Esophagus squamous epithelium (tissue), 4 donors: ENCODE data around the gene MYH7.

ENCODE experiments used
- POLR2A ChIP-seq, 4 donors: fragments of 450-650 bp; IDR thresholded peaks; one replicate each; pipeline ENCODE4 v1.6.1; 2017; ENCODE audit warnings: antibody characterized with exemption in 4 of 4, mild to moderate bottlenecking in 4 of 4, moderate library complexity in 3 of 4
- TF ChIP-seq, protein P1 (sequence below), 6 experiments: fragments of 450-650 bp in 4 of 6; fragments of 200-600 bp in 2 of 6; sonication (generic) in 2 of 6; IDR thresholded peaks; one replicate each; pipeline ENCODE4 v1.5.1; 2016 to 2019; ENCODE audit warnings: antibody characterized with exemption in 6 of 6, mild to moderate bottlenecking in 4 of 6, moderate library complexity in 4 of 6

DNA sequence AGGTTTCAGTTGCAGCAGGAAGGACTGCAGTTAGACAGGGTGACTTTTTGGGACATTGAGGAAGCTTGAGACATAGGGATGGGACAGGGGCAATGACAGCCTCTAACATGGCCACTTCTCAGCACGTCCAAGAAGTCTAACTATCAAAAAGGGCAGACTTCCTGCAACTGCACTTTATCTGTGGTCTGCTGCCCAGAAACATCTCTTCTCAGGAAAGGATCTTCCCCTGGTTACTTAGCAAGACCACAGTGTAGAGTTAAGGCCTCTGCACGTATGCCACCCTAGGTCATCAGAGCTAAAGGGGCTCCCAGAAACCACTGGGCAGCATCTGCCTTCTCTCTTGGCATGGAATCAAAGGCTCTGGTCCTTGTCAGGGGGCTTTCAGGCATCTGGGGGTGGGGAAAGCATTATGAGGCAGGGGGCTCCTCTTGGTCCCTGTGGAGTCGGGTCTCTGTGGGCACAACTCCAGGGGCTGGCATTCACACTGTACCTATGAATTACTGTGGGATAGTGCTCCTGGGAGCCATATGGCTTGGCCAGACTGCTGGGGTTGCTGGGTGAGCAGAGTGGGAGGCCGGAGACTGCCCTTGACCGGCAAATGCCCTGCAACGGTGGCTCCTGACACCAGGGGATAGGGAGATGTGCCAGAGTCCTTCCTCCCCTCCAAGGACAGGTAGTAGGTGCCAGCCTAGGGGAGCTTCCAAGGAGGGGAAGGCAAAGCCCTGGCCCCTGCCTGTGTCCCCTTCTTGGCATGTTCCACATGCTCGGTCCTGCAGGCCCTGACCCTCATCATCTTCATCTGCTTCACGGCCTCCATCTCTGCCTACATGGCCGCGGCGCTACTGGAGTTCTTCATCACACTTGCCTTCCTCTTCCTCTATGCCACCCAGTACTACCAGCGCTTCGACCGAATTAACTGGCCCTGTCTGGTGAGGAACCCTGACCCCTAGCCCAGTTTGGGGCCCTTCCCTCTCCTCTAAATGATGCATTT, 57.6 kb downstream of the MYH7 start:
- TF ChIP-seq, protein P1, sequence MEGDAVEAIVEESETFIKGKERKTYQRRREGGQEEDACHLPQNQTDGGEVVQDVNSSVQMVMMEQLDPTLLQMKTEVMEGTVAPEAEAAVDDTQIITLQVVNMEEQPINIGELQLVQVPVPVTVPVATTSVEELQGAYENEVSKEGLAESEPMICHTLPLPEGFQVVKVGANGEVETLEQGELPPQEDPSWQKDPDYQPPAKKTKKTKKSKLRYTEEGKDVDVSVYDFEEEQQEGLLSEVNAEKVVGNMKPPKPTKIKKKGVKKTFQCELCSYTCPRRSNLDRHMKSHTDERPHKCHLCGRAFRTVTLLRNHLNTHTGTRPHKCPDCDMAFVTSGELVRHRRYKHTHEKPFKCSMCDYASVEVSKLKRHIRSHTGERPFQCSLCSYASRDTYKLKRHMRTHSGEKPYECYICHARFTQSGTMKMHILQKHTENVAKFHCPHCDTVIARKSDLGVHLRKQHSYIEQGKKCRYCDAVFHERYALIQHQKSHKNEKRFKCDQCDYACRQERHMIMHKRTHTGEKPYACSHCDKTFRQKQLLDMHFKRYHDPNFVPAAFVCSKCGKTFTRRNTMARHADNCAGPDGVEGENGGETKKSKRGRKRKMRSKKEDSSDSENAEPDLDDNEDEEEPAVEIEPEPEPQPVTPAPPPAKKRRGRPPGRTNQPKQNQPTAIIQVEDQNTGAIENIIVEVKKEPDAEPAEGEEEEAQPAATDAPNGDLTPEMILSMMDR (IDR thresholded peaks at IDR 0.05) = no peak
- no peak for TF ChIP-seq POLR2A (IDR thresholded peaks at IDR 0.05)
